Spleen (tissue), 7 donors: ENCODE measurements around the gene SUMF2.

ENCODE experiments used
- CTCF ChIP-seq, 11 experiments: fragments of 200-600 bp in 7 of 11; fragments of 450-650 bp in 4 of 11; sonication (generic) in 4 of 11; IDR thresholded peaks in 8 of 11; conservative IDR thresholded peaks in 3 of 11; 1 replicate in 7 of 11; 2 replicates in 4 of 11; pipeline versions ENCODE4 v1.4.0 to v1.8.0; 2016 to 2021; ENCODE audit warnings: antibody characterized with exemption in 11 of 11, inconsistent platforms in 4 of 11, mild to moderate bottlenecking in 1 of 11
- POLR2A ChIP-seq, 3 donors: fragments of 450-650 bp; IDR thresholded peaks; one replicate each; pipeline ENCODE4 v1.5.1; 2017; ENCODE audit warnings: antibody characterized with exemption in 3 of 3, mild to moderate bottlenecking in 1 of 3
- POLR2AphosphoS5 ChIP-seq, 3 donors: sonication (generic); formaldehyde crosslinking; IDR thresholded peaks; one replicate each; pipeline ENCODE4 v1.5.1; 2017; ENCODE audit warnings: antibody characterized with exemption in 3 of 3
- donor health status: DM: no; HTN: no; CAD: no; lungs with moderate emphysema.
- donor health status: DM: no; HTN: no; CAD: no.
- donor health status: DM: no; HTN: no; CAD: no.

DNA sequence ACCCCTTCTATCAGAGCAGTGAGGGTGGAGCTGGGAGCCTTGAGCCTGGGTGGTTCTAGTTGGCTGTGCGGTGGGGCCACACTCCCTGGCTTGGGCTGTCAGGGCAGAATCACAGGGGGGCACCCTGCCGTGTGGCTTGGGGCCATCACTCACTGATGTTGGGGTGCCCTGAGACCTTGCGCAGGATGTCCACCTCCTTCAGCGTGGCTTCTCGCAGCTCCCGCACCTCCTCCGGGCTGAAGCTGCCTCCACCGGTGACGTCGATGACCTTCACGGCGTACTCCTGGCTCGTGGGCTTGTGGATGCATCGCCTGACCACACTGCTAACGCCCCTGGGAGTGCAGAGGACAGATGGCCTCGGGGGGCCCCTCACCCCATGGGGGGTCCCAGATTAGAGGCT lies 23.4 kb downstream of the SUMF2 start:
- TF ChIP-seq CTCF (IDR thresholded peaks at IDR 0.05 in 8 of 11, conservative IDR thresholded peaks at IDR 0.05 in 3 of 11), result no peak
- no peak for TF ChIP-seq POLR2A (IDR thresholded peaks at IDR 0.05)
- peak in 1 of 3 donors; percentile 41 for TF ChIP-seq POLR2AphosphoS5 (IDR thresholded peaks at IDR 0.05)
